GM23338 (cell line): Measurements from ENCODE around the gene FSTL3. TPM values are rescaled to one million over a fixed set of nuclear protein-coding genes. Genes with fewer than 3 reads are reported as not detected.

Experiments used
- ATAC-seq: fragments of 200-7000 bp; cut with Tn5 transposase; 3 replicates; pipeline ENCODE4 v1.9.1; 2020
- DNase-seq: peaks from one replicate; pipeline ENCODE4 v3.0.0-alpha.2; 2015; ENCODE audit warnings: low spot score
- H2AFZ ChIP-seq: fragments of 200-600 bp; sonication (generic); 2 replicates; pipeline ENCODE4 v1.8.0; 2016; ENCODE audit warnings: antibody characterized with exemption, mild to moderate bottlenecking, moderate library complexity
- H3F3A ChIP-seq: fragments of 200-600 bp; sonication (generic); replicated peaks from 2 replicates; pipeline ENCODE4 v1.8.0; 2017; ENCODE audit warnings: antibody characterized with exemption, mixed run types, low read depth
- H3K27ac ChIP-seq: fragments of 200-600 bp; sonication (generic); 2 replicates; pipeline ENCODE4 v1.6.1; 2016; ENCODE audit warnings: low read depth
- H3K27me3 ChIP-seq: fragments of 200-600 bp; sonication (generic); 2 replicates; pipeline ENCODE4 v1.8.0; 2016; ENCODE audit warnings: mild to moderate bottlenecking, mixed run types, moderate library complexity; ENCODE audit not compliant: insufficient read depth
- H3K36me3 ChIP-seq: fragments of 200-600 bp; sonication (generic); 2 replicates; pipeline ENCODE4 v1.8.0; 2016; ENCODE audit warnings: mild to moderate bottlenecking; ENCODE audit not compliant: insufficient read depth
- H3K4me1 ChIP-seq: fragments of 200-600 bp; sonication (generic); 2 replicates; pipeline ENCODE4 v1.8.0; 2016; ENCODE audit warnings: mild to moderate bottlenecking, moderate library complexity; ENCODE audit not compliant: insufficient read depth
- H3K4me2 ChIP-seq: fragments of 200-600 bp; sonication (generic); 2 replicates; pipeline ENCODE4 v1.7.1; 2017; ENCODE audit warnings: mixed run types
- H3K4me3 ChIP-seq: fragments of 200-600 bp; sonication (generic); 2 replicates; pipeline ENCODE4 v1.6.1; 2016; ENCODE audit warnings: mixed run types
- H3K79me2 ChIP-seq: fragments of 200-600 bp; sonication (generic); replicated peaks from 2 replicates; pipeline ENCODE4 v1.8.0; 2017; ENCODE audit warnings: mild to moderate bottlenecking; ENCODE audit not compliant: insufficient read depth
- H3K9me2 ChIP-seq: fragments of 200-600 bp; sonication (generic); 2 replicates; pipeline ENCODE4 v1.8.0; 2017; ENCODE audit not compliant: insufficient read depth
- H4K20me1 ChIP-seq: fragments of 200-600 bp; sonication (generic); replicated peaks from 2 replicates; pipeline ENCODE4 v1.8.0; 2017; ENCODE audit warnings: mild to moderate bottlenecking; ENCODE audit not compliant: insufficient read depth
- H3K27ac Mint-ChIP-seq: 2 replicates; pipeline ENCODE4 v1.8.0; 2020; ENCODE audit warnings: inconsistent platforms, mild to moderate bottlenecking, moderate library complexity, mixed read lengths
- H3K27me3 Mint-ChIP-seq: 3 replicates; pipeline ENCODE4 v1.8.0; 2022; ENCODE audit warnings: low read depth, mild to moderate bottlenecking, moderate library complexity, mixed read lengths, inconsistent platforms; ENCODE audit not compliant: insufficient read depth, poor library complexity
- H3K36me3 Mint-ChIP-seq: 3 replicates; pipeline ENCODE4 v1.8.0; 2021; ENCODE audit warnings: low read depth, mild to moderate bottlenecking, inconsistent platforms, moderate library complexity, mixed read lengths
- H3K4me1 Mint-ChIP-seq: 3 replicates; pipeline ENCODE4 v1.8.0; 2020; ENCODE audit warnings: mild to moderate bottlenecking, inconsistent platforms, mixed read lengths
- H3K4me3 Mint-ChIP-seq: 3 replicates; pipeline ENCODE4 v1.8.0; 2021; ENCODE audit warnings: moderate library complexity, mild to moderate bottlenecking, inconsistent platforms, mixed read lengths
- H3K9me3 Mint-ChIP-seq: 3 replicates; pipeline ENCODE4 v1.8.0; 2020; ENCODE audit warnings: moderate library complexity, mild to moderate bottlenecking, inconsistent platforms, mixed read lengths
- CREB1 ChIP-seq: fragments of 250-450 bp; sonication (Bioruptor Pico); IDR thresholded peaks from 2 replicates; pipeline ENCODE4 v1.5.0; 2020; ENCODE audit warnings: low read depth, mild to moderate bottlenecking, moderate library complexity
- CTCF ChIP-seq, 2 experiments: fragments of 200-600 bp in 1 of 2; sonication (generic) in 1 of 2; conservative IDR thresholded peaks; 2 replicates each; pipeline versions ENCODE4 v1.5.1 to v1.6.1; 2016 to 2017; ENCODE audit warnings: antibody characterized with exemption in 2 of 2, low read depth in 2 of 2, mild to moderate bottlenecking in 2 of 2, moderate library complexity in 1 of 2
- ETS1 ChIP-seq: IDR thresholded peaks from 2 replicates; pipeline ENCODE4 v1.6.1; 2016; ENCODE audit warnings: antibody characterized with exemption
- EZH2 ChIP-seq: fragments of 200-600 bp; sonication (generic); IDR thresholded peaks from one replicate; pipeline ENCODE4 v1.8.0; 2017; ENCODE audit warnings: antibody characterized with exemption, mild to moderate bottlenecking, low read depth; ENCODE audit not compliant: unreplicated experiment
- EZH2phosphoT487 ChIP-seq: fragments of 200-600 bp; sonication (generic); IDR thresholded peaks from one replicate; pipeline ENCODE4 v1.8.1; 2018; ENCODE audit warnings: antibody characterized with exemption; ENCODE audit not compliant: unreplicated experiment
- JUNB ChIP-seq: IDR thresholded peaks from one replicate; pipeline ENCODE4 v1.6.1; 2016; ENCODE audit warnings: antibody characterized with exemption; ENCODE audit not compliant: unreplicated experiment
- NANOG ChIP-seq: IDR thresholded peaks from 2 replicates; pipeline ENCODE4 v1.6.1; 2016; ENCODE audit warnings: antibody characterized with exemption, borderline replicate concordance
- POLR2AphosphoS5 ChIP-seq: IDR thresholded peaks from 2 replicates; pipeline ENCODE4 v1.6.1; 2016; ENCODE audit warnings: antibody characterized with exemption, low read depth
- REST ChIP-seq: IDR thresholded peaks from one replicate; pipeline ENCODE4 v1.6.1; 2018; ENCODE audit warnings: antibody characterized with exemption; ENCODE audit not compliant: unreplicated experiment
- STAT1 ChIP-seq: IDR thresholded peaks from one replicate; pipeline ENCODE4 v1.6.1; 2016; ENCODE audit warnings: antibody characterized with exemption; ENCODE audit not compliant: unreplicated experiment
- ZNF114 ChIP-seq: fragments of 250-450 bp; sonication (Bioruptor Pico); IDR thresholded peaks from 2 replicates; pipeline ENCODE4 v1.5.0; 2020; ENCODE audit warnings: mild to moderate bottlenecking, moderate library complexity
- ZNF331 ChIP-seq: fragments of 250-450 bp; sonication (Bioruptor Pico); IDR thresholded peaks from 2 replicates; pipeline ENCODE4 v1.5.0; 2020; ENCODE audit warnings: low read depth, mild to moderate bottlenecking, moderate library complexity
- ZNF462 ChIP-seq: fragments of 250-450 bp; sonication (Bioruptor Pico); IDR thresholded peaks from 2 replicates; pipeline ENCODE4 v1.5.0; 2020; ENCODE audit warnings: mild to moderate bottlenecking, moderate library complexity
- polyA plus RNA-seq: library from polyadenylated mRNA; unstranded; fragments of >200 nt; fragmentation: Nextera tagmentation; extraction: Ambion mirVana; gene quantifications from 2 replicates; pipeline ENCODE4 v1.2.1, GENCODE V29; 2016
- total RNA-seq: library from RNA; depleted of rRNA; stranded (reverse); fragments of >200 nt; shearing (Covaris generic); gene quantifications from 2 replicates; pipeline ENCODE4 v1.2.3, GENCODE V29; 2014

Gene FSTL3
- total and polyA plus RNA-seq, 2 experiments from 2014 or later = 3.1 to 10.1 TPM

- peak overlapping the region; percentile 98 for H3K4me3 ChIP-seq
- peaks cover 26% of the 10 kb centered on the region for H3K36me3 Mint-ChIP-seq
- no peaks in the 10 kb centered on the region for H3K9me2 ChIP-seq
- H3K79me2 ChIP-seq = peaks cover 27% of the 10 kb centered on the region
- peak overlapping the region; percentile 70; the same call in 1 of the 2 replicates for H2AFZ ChIP-seq
- ATAC-seq (no peak), DNase-seq (no peak)
- H3K4me2 ChIP-seq = peak overlapping the region; percentile 99
- H3K27ac Mint-ChIP-seq = peak overlapping the region; percentile 94
- no peaks in the 10 kb centered on the region; the same call in 1 of the 2 replicates for H4K20me1 ChIP-seq
- peaks cover 8% of the 10 kb centered on the region; the same call in 1 of the 2 replicates for H3K27me3 ChIP-seq
- peaks cover 3% of the 10 kb centered on the region; the same call in 1 of the 2 replicates for H3K4me1 ChIP-seq
- H3F3A ChIP-seq = 0 out of 2 replicates have a peak, but pooled peaks cover 3% of the 10 kb centered on the region
- H3K27ac ChIP-seq = peak overlapping the region; percentile 86; the same call in 1 of the 2 replicates
- no peaks in the 10 kb centered on the region for H3K9me3 Mint-ChIP-seq
- TF ChIP-seq ETS1 = no peak
- no peak for TF ChIP-seq NANOG
- TF ChIP-seq REST = no peak
- no peak for TF ChIP-seq ZNF331 (CRISPR knock-in tag)
- TF ChIP-seq EZH2phosphoT487 = no peak
- TF ChIP-seq JUNB = no peak
- no peak for TF ChIP-seq ZNF114 (CRISPR knock-in tag)
- TF ChIP-seq CREB1 (CRISPR knock-in tag) = no peak
- TF ChIP-seq STAT1 = no peak
- TF ChIP-seq CTCF (conservative IDR thresholded peaks at IDR 0.05; ENCODE audit: low read depth in 2 of 2) = no peak
- TF ChIP-seq ZNF462 (CRISPR knock-in tag) = no peak
- no peak for TF ChIP-seq EZH2
- no peak for TF ChIP-seq POLR2AphosphoS5
- peak overlapping the region; percentile 99 for H3K4me3 Mint-ChIP-seq
- H3K4me1 Mint-ChIP-seq = peaks cover 6% of the 10 kb centered on the region; the same call in 2 of the 3 replicates
- H3K27me3 Mint-ChIP-seq = peaks cover 27% of the 10 kb centered on the region
- no peaks in the 10 kb centered on the region for H3K36me3 ChIP-seq
Measured at GRCh38 chr19:633786-634639, 42.2 kb upstream of the FSTL3 start.
